NOMO-1 treated with dmso at 0.1 percent for 144 hours (cell line): ENCODE results near the gene RFX8.
"Not testable (repeated sequence)": the region's sequence is repeated elsewhere in the genome, so short reads cannot be mapped to it uniquely, and the experiment has no call there.

ENCODE experiments used
- DNase-seq: peaks from one replicate; lab custom pipeline; 2025; ENCODE audit not compliant: unreplicated experiment; lab: John Stamatoyannopoulos, UW

RFX8 gene

DNA sequence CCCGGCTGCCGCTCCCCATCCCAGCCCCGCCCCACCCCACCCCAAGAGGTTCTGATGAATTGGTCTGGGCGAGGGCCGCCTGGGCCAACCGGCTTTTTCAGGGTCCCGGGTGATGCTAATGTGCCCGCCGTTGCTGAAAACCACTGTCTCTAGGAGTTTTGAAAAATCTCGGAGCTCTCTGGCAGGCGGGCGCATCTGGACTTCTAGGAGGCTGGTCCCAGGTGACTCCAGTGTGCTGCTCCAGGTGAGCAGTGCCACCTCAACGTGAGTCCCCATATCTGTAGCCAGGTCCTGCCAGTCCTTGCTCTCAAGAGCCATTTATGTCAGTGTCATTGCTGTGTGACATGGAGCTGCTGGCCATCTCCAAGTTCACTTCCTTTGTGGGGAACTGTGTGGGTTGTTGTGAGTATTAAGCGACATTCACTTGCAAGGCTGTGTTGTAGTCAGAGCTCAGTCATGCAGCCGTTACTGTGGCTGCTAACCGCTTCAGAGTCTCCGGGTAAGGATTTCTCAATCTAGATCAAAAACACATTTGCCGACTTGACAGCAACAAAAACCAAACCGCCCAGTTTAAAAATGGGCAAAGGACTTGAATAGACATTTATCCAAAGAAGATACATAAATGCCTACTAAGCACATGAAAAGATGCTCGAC, at the start of gene RFX8:
TSS of gene RFX8 (minus strand) at position 382 of the 654 bp plus-strand sequence. CDS start 8,264 bp downstream, outside the sequence.
- DNase-seq = peak; percentile 89

- no peak for DNase-seq
These were observed 46.6 kb upstream of the RFX8 start for GRCh38 chr2:101521487-101521886.

DNA sequence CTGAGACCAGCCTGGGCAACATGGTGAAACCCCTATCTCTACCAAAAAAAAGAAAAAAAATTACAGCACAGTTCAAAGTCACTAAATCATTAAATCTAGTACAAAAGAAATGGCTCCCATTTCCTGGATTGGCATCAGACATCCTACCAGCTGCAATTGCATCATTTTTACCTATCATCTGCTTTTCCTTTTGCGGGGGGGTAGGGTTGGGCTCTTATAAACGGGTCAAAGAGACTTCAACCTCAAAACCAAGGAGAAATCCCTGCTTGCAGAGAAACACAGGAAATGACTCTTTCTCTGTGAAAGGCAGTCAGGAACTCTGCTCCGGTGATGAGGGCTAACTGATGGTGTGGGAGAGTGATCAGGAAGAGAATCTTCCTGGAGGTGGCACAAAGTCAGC, 45.3 kb upstream of the RFX8 start:
- no peak for DNase-seq

DNA sequence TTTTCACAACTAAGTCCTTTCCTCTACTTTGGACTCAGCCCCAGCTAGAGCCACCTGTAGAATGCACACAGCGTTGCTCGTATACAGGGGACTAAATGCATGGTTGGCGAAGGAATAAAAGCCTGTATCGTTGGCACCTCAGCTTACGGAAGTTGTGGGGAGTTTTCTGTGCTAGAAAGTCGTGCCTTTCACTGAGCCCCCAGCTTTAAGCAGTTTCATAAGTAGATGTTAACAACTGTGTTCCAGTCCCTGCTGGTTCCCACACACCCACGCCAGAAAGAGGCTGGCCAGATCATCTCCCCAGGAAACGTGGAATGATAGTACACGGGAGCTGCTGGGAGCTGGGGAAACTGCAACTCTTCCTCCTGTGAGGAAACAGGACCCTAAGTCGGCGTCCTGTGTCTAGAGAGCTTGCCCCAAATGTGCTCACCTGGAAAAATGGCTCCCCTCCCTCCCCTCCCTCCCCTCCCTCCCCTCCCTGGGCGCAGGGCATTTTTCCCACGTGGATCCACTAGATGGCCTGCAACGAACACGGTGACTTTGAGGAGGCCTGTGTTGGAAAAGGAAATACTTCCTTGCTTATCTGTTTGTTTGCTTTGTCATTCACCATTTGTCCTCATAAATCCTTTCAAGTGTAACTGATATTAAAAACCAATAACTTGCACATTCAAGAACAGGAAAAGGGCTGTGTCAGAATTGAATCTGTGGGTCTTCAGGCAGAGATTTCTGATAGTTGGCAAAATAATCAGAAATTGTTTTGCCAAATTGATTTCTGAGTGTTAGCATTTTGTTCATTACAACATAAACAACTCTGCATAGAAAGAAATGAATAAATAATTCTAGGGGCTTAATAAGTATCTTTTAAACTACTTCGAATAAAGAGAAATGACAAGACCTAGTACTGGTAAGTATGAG, 43.9 kb upstream of the RFX8 start:
- DNase-seq = no peak

DNA sequence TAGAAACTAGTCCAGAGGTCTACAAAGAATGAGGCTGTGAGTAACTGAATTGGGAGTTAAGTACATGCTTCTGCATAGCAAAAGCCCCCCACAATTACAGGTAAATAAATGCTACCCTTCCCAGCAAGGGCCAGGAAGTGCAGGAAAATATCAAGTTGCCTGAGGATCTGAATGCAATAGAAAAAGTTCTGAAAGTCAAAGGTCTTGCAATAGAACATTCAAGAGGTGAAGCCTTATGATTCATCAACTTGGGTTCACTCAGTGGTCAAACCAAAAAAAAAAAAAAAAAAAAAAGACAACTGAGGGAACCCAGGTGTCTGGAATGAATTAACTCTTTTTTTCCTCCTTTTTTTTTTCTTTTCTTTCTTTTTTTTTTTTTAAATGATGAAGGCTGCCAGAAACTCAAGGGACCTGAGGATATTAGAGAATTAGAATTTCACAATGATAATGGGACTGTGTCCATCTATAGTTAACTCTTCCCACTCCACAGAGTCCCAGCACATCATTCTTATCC, 42.9 kb upstream of the RFX8 start:
- no peak for DNase-seq

- DNase-seq = peak; percentile 60
These were observed 42.1 kb upstream of the RFX8 start for GRCh38 chr2:101516823-101517690.

DNA sequence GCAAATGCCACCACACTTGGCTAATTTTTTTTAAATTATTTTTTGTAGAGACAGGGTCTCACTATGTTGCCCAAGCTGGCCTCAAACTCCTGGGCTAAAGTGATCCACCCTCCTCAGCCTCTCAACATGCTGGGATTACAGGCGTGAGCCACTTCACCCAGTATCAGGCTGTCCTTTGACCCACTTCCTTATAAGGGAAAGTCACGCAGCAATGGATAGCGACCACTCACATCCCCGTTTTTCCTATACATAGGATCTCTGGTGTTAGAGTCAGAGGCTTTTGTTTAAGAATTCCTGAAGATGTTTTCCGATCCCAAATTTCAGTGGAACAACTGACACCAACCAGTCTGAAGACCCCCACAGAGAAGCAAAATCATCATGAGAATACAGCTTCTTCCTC, 41.4 kb upstream of the RFX8 start:
- DNase-seq = no peak

GRCh38 chr2:101515477-101515876, 40.6 kb upstream of the RFX8 start:
- DNase-seq = no peak

DNA sequence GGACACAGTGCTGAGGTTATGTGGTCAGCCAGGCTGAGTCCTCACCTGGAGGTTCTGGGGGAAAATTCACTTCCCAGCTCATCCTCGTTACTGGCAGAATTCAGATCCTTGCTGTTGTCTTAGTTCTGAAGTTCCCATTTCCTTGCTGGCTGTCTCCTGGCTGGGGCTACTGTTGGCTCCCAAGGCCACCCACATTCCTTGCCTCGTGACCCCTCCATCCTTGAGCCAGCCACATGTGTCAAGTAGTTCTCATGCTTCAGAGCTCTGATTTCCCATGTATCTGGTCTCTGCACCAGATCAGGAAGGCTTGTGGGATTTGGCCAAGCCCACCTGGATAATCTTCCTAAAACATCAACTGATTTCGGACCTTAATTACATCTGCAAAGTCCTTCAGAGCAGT, 38.1 kb upstream of the RFX8 start:
- DNase-seq = no peak

DNA sequence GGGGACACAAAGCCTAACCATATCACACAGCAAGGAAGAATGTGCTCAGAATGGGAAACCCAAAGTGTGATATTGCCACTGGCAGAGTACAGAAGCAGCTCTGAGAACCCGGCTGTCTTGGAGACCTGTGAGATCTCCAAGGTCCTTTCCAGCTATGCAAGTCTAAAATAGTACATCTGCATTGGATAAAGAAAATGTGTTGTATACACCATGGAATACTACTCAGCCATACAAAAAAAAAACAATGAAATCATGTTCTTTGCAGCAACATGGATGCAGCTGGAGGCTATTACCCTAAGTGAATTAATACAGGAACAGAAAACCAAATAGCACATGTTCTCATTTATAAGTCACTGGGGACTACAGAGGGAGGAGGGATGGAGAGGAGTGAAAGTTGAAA, 36.5 kb upstream of the RFX8 start:
- DNase-seq = no peak

DNA sequence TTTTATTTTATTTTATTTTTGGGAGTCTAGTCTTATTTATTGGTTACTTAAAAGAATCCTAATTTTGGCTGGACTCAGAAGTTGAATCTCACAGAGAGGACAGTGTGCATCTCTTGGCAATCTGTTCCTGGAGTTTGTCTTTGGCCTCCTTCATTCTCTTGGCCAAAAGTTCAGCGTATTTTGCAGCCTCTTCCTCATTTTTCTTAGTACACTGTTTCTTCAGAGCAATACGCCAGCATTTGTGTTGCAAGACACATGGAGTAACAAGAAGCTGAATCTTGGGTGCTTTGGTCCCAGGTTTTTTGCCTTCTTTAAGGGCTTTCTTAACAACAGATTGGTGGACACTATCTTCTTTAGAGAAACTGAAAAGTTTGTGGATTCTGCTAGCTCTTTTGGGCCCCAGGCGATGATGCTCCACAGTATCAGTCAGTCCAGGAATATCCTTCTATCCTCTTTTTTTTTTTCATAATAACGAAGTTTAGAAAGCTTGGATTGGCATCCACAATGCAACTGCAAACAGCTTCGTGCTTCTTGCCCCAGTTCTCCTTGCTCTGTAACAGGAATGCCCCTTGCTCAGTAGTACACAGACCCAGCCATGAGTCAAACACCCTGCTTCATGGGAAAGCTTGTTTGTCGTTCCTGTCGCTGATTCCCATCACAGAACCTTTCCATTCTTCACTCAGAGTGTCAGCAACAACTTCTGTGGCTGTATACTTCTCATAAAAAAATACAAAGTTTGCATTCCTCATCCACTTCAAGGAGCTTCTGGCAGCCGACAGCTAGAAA, 34.8 kb upstream of the RFX8 start:
- DNase-seq = peak; percentile 72

DNA sequence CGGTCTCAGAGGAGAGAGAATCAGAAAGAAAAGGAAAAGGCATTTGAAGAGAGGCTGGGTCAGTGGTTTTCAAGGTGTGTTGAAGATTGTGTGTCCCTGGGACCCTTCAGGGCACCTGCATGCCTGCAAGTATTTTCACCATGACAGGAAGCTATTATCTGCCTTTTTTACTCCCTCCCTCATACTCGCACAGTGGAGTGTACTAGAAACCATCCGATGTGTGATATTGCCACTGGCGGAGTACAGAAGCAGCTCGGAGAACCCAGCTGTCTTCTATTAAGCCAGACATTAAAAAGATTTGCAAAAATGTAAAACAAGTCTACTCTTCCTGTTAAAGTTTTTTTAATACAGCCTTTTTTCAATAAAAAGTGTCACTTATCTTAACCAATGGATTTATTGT, 33.7 kb upstream of the RFX8 start:
- DNase-seq = no peak

GRCh38 chr2:101505276-101505675, 30.4 kb upstream of the RFX8 start:
- DNase-seq = not testable (repeated sequence)

GRCh38 chr2:101504744-101505143, 29.8 kb upstream of the RFX8 start:
- not testable (repeated sequence) for DNase-seq

DNA sequence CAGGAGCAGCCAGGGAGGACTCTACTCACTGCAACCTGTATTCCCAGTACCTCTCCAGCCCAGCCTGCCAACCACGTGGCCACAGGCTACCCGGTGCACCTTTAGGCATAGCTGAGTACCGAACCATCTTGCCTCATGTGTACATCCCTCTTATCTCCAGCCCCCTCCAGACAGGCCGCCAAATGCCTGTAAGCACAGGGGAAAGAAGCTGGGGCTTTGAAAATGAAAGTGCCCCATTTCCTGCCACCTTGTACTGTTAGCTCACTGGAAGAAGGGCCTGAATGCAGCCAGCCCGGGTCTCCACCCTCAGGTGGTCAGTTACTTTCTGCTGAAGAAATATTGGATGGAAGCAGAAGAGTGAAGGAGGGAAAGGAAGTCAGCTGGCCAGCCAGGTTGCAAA, 27.2 kb upstream of the RFX8 start:
- no peak for DNase-seq

DNA sequence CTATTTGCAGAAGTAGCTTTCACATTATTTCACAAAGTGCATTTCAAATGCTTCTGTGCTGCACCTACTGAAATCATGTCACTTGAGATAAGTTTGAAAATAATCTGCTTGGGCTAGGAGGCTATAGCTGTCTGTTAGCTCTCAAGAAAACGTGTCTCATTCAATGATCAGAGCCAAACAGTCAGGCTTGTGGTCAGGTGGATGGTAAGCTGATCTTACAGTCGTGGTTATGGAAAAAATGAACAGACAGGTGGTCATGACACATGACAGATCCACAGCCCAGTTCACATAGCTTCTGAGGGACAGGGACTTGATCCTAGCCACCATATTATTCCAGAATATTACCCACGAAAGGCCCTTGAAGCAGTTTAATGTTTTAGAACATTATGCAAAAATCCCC, 26.5 kb upstream of the RFX8 start:
- DNase-seq = no peak

DNA sequence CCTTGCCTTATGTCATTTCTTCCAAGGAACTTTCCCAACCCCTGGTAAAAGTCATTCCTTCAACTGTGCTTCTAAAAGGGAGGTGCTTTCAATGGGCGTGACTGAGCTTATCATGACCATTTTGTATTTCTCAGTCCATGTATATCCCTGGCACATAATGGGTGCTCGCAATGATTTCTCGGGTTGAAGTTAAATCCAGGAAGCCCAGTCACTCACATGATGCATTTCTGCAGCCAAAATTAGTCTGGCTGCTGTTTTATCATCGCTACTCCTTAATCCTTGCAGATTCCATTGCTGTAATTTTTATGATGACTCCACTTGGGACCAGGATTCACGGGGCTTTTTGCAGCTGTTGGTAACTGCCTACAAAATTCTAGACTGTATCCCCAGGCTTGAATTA, 25.9 kb upstream of the RFX8 start:
- DNase-seq = no peak

DNA sequence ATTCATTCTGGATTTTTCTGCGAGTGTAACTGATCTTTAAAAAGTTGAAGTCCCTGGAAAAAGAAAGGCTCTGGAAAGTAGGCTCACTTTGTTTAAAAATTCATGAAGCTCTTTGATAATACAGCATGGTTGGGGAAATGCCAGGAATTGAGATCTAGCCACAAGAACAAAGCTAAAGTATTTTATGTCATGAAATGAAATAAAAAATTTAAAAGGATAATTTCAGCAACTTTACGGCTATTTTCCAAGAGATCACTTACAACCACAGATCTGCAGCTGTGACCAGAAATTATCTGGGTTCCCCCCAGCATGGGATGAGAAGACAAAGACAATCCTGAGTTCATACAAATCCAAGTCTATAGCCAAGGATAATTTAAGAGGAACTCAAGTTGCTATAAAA, 25.3 kb upstream of the RFX8 start:
- no peak for DNase-seq

DNA sequence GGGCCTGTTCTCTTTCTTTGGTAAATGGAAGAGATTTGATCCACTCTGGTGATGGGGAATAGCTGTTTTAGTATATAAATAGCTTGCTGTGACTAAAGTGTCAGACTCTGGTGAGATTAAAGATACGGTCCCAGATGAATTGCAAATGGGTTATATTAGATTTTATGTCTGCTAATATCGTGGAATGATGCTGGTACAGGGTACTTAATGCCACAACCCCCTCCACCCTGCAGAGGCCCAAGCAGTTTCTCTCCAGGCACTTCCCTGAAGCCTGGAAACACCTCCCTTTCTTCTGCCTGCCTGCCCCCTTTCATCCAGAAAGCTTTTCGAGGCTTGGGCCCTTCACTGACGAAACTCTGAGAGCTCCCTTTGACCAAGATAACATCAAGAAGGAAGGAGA, 21.4 kb upstream of the RFX8 start:
- DNase-seq = no peak

DNA sequence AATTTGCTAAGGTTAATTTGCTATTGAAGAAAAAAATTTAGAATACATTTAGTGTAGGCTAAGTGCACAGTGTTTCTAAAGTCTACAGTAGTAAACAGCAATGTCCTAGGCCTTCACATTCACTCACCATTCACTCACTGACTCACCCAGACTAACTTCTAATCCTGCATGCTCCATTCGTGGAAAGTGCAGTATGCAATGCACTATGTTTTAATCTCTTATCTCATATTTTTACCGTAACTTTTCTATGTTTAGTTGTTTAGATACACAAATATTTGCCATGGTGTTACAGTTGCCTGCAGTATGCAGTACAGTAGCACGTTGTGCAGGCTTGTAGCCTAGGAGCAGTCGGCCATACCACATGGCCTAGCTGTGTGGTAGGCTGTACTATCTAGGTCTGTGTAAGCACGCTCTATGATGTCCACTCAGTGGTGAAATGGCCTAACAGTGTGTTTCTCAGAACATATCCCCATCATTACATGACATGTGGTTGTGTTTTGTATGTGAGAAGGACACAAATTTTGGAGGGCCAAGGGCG, 18.1 kb upstream of the RFX8 start:
- DNase-seq = no peak
